GM19351 (cell line): ENCODE data around the gene HIVEP3.

Experiments
- ATAC-seq: cut with Tn5 transposase; IDR thresholded peaks from one replicate; pipeline ENCODE4 v1.9.1; 2021; ENCODE audit warnings: mild to moderate bottlenecking, moderate library complexity; ENCODE audit not compliant: unreplicated experiment

The HIVEP3 gene

DNA sequence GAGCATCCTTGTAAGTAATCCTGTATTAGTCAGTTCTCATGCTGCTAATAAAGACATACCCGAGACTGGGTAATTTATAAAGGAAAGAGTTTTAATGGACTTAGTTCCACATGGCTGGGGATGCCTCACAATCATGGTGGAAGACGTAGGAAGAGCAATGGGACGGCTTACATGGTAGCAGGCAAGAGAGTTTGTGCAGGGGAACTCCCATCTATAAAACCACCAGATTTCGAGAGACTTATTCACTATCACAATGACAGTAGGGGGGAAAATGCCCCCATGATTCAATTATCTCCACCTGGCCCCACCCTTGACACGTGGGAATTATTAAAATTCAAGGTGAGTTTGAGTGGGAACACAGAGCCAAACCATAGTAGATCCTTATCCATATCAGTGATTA lies 124.7 kb downstream of the HIVEP3 start:
- ATAC-seq, result no peak

DNA sequence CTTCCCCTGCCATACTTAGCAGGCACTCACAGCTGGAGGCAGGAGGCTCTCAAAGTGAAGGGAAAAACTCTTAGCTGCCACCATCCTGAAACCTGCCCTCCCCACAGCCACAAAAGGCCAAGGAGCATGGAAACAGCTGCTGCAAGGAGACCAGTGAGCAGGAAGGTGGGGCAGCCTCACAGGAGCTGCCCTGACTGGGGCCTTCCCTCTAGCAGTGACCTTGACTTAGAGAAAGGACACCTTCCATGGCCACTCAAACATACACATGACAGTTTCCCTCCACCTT lies 126.3 kb downstream of the HIVEP3 start:
- ATAC-seq, result no peak

DNA sequence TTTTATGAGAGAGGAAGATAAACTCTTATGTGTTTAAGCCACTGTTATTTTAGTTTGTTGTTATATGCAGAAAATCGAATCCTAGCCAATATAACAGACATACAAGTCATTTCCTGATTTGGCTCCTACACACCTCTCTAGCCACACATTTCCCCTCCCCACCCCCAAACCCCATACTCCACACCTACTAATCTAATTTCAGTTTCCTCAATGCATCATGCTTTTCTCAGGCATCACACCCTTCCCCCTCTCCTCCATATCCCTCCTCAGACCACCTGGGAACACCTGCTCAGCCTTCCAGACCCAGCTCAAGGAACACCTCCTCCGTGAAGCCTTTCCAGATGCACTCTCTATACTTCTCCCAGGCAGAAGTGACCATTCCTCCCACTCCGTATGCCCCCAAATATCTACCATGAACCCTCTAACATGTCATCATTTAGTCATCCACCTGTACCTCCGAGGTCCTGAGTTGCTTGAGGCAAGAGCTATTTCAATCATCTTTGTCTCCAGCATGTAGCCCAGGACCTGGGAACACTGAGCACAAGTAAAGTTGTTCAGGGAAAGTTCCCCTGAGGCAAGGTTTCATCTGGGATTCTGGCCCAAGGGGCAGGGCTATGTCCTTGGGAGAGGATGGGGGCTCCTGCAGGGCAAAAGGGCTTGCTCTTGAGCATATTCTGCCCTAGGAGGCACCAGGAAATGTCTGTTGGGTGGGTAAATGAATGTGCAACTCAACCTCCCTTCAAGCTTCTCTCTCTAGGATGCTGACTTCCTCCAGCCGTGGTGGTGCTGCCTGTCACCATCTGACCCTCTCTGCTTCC lies 126.8 kb downstream of the HIVEP3 start:
- ATAC-seq, result no peak

DNA sequence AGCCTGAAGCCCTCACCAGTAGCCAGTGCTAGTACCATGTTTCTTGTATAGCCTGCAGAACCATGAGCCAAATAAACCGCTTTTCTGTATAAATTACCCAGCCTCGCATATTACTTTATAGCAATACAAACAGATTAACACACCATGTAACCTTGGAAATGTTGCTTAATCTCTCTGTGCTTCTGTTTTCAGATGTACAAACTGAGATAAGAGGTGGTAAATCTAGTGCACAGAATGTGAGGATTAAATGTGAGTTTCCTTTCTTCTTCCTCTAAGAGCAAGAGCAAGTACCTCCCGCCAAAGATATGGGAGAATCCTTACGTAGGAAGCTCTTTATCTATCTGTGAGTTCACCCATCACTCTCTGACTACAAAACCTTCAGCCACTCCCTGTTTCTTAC lies 128.4 kb downstream of the HIVEP3 start:
- ATAC-seq, result no peak

DNA sequence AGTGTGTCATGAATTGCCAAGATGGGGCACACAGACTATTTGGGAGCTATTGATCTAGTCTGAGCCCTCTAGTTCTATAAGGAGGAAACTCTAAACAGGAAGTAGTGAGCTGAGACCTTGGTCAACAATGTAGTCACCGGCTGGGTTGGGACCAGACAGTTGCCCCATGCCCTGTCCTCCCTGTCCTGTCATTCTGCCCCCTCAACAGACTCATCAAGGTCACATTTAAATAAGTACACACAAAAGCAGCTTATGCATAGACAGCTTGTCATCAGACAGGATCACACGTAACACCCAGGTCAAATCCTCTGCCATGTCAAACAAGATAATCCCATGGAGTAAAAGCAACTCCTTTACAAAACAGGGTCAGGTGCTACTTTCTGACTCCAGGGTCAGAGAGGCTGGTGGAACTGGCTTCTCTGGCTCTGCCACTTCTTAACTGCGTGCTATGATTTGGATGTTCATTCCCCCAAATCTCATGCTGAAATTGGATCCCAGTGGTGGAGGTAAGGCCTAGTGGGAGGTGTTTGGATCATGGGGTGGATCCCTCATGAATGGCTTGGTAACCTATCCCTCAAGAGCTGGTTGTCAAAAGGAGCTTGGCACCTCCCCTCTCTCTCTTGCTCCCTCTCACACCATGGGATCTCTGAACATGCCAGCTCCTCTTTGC lies 128.9 kb downstream of the HIVEP3 start:
- no peak for ATAC-seq

DNA sequence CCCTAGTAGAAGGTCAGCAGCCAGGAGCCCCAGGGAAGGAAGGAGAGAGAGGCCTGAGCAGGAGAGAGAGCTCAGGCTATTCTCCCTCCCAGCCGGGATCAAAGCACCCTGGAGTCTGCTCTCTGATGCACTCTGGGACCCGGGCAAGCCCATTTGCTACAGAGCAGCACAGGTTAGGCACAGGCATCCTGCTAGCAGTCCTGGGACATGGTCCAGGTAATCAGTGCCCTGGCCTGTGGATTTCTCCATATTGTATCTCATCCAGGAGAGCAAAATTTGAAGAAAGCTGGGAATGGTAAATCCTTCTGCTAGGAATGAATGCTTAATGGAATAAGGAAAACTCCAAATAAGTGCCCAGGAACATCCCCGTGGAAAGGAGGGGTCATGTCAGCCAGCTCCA lies 130.3 kb downstream of the HIVEP3 start:
- no peak for ATAC-seq

DNA sequence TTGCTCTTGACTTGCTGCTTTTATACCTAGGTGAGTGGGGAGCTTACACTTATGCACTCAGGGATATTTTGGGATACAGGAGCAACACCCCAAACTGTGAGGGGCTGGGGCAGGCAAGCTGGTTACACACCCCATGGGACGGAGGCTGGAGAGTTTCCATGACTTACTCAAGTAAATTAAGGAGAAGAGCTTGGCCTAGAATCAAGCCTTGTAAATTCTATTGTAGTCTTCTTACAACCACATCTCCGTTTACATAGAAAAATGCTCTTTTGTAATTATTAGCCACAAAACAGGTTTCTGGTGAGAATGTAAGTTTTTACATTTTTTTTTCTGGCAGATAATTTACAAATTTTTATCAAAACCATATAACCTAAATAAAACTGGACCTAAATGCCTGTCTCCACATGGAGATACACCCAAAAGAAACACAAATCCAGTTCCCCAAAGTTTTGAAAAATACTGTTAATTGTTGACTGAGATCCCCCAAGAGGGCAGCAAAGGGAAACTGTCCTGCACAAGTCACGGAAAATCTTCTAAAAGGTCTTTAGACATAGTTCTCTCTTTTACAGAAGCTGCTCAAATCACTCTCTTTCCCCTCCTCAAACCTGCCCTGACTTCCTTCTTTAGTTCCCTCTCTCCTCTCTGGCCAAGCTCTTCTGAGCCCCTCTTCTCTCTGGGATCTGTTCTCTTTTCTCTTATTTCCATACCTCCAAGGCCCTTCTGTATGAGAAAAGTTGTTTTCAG lies 134.0 kb downstream of the HIVEP3 start:
- ATAC-seq, result no peak

DNA sequence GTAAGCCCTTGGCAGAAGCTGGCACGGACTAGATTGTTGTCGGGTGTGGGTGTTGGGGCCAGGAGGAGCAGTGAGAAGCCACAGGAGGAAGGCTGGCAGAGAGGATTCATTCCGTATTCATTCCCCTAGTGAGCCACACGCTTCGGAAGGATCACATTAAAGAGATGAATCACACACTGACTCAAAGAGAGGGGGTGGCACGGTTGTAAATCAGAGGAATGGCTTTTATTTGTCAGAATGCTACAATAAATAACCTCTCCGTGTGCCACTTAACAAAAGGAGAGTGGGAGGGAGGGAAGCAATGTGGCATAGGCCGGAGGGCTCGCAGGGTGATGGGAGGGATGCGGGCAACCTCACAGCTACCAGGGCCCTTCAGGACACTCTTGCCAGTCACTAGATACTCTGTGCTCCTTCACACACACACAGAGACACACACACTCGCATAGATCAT lies 135.5 kb downstream of the HIVEP3 start:
- no peak for ATAC-seq

DNA sequence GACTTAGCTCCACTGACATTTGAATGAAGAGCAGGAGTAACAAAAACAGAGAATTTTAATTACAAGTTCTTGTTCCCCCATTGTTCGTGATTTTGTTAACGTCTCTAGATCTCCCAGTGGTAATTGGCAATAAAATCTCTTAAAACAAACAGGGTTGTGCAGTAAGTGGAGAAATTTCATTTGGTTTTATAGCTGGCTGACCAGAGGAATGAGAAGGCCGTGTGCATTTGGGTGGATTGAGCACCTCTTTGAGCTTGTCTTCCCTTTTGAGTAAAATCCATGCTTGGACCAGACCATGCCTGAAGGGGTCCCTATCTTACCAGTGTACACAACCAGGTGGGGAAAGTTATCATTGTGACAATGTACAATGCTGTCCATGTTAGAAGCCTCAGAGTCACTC lies 137.8 kb downstream of the HIVEP3 start:
- ATAC-seq, result no peak

DNA sequence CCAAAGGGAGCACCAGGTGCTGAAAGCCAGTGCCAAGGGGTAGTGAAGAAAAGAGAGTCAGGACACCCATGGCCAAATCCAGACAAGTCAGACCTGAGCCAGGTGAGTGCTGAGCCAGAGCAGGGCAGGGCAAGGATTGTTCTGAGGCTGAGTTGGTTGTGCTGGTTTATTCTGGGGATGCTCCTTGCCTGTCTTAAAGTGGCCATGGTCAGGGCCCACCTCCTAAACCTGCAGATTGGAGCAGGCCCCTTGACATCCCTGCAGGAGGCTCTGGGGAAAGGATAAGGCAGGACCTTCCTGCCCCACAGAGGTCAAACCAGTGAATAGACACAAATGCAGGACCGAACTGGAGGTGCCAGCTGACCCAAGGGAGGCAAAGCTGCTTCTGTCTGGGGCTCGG lies 138.4 kb downstream of the HIVEP3 start:
- ATAC-seq, result no peak

DNA sequence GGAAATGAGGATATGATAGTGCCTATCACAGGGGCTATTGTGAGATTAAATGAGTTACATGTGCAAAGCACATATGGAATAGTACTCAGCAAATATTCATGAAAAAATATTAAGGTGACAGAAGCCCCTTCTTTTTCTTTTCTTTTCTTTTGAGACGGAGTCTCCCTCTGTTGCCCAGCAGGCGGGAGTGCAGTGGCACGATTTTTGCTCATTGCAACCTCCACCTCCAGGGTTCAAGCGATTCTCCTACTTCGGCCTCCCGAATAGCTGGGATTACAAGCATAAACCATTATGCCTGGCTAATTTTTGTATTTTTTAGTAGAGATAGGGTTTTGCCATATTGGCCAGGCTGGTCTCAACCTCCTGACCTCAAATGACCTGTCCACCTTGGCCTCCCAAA lies 139.4 kb downstream of the HIVEP3 start:
- ATAC-seq, result no peak

DNA sequence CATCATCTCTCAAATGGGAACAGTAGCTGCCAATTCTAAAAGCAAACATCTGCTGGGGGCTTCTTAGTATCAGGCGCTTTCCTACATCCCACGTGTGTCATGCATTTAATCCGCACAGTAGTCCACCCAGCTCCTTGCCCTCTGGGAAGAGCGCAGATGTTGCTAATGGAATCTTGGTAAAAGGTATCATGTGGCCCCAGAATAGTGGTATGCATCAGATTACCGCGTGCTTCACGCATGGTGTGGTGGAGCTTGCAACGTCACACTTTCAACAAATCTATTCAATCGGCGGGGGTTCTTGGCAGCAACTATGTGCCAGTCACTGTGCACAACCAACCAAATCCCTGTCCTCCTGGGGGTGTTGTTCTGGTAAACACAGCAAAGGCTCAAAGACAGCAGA lies 141.0 kb downstream of the HIVEP3 start:
- ATAC-seq, result no peak

DNA sequence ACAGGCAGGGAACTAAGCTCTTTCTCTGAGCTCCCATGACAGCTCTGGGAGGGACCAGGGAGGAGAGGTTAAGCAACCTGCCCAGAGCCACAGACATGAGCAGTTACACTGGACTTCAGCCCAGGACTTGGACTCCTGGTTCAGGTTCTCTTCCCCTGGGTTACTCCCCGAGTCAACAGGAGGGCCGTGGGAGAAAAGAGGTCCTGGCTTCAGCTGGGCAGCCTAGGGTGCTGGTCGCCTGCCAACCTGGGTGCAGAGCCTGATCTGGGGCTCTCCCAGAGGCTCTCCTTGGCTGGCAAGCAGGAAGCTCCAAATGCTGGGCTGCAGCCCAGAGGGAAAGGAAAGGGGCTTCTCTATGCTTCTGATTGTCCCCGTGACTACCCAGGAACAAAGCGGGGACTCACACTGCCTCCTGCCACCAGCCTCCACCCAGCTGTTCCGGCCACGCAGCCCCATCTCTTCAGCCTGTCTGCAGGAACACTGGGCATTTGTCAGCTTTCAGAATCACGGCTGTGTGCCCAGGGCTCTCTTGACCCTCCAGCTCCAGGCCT lies 141.8 kb downstream of the HIVEP3 start:
- ATAC-seq, result no peak

DNA sequence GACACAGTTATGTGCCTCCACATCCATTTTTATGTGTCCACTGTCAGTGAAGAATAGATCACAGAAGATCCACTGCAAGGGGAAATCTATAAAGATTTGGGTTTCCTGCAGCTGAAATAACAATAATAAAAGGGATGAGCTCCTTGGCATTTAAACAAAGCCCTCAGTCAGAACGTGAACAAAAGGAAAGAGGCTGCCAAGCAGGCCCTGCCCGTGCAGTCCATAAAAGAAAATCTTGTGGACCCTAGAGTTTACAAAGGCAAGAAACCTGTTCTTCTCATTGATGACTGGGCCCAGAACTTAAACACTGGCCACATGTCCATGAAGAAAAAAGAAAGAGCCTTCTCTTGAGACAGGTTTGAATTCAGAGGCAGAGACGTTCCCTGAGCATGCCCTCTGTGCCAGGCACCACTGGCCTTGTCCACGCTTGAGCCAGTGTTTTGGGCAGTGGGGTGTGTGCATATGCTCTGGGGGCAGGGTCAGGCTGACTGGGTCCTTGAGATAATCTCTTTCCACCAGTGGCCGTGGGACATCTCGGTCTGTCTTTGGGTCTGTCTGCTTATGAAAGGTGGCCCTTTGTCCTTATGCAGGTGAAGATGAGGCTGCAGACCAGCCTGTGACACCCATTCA lies 142.7 kb downstream of the HIVEP3 start:
- ATAC-seq, result no peak

DNA sequence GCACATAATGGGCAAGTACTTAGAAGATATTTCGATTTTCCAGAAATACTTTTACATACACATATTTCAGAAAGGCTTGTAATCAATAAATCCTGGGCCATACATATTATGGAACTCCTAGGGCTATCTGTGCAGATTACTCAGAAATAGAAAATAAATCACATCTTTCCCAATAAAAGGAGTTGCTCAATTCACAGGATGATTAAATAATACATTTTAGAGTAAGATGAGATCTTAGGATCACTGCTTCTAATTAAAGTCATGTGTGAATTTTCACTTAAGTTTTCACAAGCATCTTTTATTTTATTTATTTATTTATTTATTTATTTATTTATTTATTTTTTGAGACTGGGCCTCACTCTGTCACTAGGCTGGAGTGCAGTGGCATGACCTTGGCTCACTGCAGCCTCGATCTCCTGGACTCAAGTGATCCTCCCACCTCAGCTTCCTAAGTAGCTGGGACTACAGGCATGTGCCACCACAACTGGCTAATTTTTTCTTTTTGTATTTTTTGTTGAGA lies 144.2 kb downstream of the HIVEP3 start:
- no peak for ATAC-seq

DNA sequence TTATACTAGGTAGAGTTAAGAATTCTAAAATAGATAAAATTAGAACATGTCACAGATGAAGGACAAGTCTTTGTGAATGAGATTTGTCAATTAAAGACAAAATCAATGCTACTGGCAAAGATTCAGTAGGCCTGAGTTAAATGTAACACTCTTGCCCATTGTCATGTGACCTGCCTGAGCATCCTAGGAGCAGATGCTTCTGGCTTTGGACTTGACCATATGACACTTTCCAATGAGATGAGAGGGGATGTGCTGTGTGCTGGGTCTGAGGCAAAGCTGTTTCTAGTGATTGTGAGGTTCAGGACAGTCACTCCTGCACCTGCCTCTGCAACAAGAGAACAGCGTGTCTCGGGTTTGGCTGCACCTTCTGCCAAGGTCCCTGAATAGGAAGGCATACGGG lies 144.9 kb downstream of the HIVEP3 start:
- ATAC-seq, result no peak

DNA sequence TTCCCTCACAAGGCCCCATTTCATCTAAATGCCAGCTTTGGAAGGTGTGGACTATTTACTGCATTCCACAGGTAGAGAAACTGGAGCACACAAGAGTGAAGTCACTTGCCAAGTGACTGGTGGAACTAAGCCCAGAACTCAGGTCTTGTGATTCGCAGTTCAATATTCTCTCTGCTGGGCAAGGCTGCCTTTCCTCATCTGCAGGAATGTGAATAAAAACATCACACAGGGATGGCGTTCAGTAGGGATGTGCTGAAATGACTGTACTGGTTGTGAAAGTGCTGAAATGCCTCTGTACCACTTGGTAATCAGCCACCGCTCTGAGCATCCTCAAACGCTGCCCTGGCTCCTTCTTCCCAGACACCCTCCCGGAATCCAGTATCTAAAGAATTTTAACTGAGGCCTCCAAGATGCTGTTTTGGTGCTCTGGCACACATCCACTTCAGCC lies 145.6 kb downstream of the HIVEP3 start:
- no peak for ATAC-seq

DNA sequence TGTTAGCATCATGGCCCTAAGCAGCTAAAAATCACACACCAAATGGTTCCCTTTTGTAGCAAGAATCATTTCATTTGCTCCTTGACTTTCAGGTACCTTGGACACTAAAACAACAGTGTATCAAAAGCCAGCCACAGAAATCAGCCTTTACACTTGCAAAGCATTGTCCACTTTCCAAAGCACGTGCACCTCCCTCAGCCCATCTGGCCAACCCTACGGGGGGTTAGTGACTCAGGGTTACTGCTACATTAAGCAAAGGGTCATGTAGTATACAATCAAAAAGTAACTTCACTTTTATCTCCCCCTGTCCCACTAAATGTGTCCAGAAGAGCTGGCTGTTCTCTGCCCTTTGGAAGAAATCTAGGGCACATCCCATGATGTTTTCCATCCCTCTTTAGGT lies 149.7 kb downstream of the HIVEP3 start:
- ATAC-seq, result no peak

DNA sequence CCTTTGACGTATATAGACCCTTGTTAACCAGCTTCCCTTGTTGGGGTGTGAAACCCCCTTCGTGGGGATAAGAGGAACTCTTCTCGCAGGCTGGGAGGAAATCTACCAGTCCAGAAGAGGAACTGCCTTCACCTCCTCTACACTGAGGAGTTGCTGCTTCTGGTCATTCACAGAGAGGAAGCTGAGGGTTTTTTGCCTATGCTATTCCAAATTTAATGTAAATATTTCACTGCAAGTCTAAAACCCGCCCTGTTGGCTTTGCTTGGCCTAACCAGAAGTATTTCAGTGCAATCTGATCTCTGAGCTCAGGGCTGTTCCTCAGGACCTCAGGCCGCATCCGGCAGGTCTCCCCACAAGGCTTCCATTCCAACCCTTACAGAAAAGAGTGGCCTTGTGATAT lies 150.1 kb downstream of the HIVEP3 start:
- no peak for ATAC-seq

DNA sequence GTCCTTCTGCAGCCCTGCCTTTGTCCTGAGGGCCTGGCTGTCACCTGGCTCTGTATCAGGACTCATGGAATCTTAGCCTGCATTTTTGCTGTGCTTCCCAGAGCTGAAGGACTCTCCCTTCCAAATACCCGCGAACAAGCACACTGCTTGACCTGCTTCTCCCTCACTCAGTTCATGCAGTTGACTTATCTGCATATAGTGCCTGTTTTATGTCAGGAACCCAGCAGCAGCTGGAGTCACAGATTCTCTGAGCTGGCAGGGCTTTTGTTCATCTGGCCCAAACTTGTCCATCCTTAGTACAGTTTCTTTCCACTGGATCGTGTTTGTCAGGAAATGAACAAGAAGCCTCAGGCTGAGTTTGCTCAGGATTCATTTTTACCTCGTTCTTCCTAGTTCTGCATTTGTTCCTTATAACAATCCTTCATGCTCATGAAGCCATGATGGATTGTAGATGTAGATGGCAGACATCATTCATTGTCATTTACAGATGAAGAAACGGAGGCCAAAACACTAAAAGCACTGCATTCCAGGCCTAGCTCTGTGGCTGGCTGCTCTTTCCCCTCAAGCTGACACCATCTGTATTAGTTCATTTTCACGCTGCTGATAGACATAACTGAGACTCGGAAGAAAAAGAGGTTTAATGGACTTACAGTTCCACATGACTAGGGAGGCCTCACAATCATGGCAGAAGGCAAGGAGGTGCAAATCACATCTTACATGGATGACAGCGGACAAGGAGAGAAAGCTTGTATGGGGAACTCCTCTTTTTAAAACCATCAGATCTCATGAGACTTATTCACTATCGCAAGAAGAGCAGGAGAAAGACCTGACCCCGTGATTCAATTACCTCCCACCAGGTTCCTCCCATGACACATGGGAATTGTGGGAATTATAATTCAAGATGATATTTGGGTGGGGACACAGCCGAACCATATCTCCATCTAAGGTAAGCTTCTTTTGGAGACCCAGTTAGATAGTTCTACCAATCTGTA lies 150.9 kb downstream of the HIVEP3 start:
- no peak for ATAC-seq
